A549 (cell line): ENCODE measurements around the gene GTPBP1. TPM values are rescaled to one million over a fixed set of nuclear protein-coding genes. Genes with fewer than 3 reads are reported as not detected.

Experiments
- ATAC-seq, 2 experiments: fragments of 200-7000 bp in 1 of 2; fragments of >200 bp in 1 of 2; cut with Nextera tagmentation in 1 of 2; cut with Tn5 transposase in 1 of 2; 3 replicates each; pipeline versions ENCODE4 v1.8.0 to v1.9.1; 2018 to 2020; ENCODE audit warnings: mild to moderate bottlenecking in 1 of 2, moderate library complexity in 1 of 2
- CTCF ChIA-PET: fragments of 300-600 bp; sonication (Branson Sonifier 250); formaldehyde crosslinking; extraction: SDS; loops from one replicate; lab custom pipeline; 2021; ENCODE audit warnings: antibody characterized with exemption, inconsistent platforms; lab: Yijun Ruan, JAX
- POLR2A ChIA-PET: fragments of 350-600 bp; formaldehyde crosslinking; extraction: SDS; loops from one replicate; lab custom pipeline; 2021; ENCODE audit warnings: antibody characterized with exemption, inconsistent platforms; lab: Yijun Ruan, JAX
- DNase-seq, 2 experiments: peaks; one replicate each; pipeline versions ENCODE4 v3.0.0 to v3.0.0-alpha.2; 2011 to 2016; ENCODE audit warnings: low read depth in 1 of 2, low spot score in 1 of 2
- FAIRE-seq: peaks from 2 replicates; lab custom pipeline; 2011; peaks lifted over from hg19 to GRCh38; lab: Jason Lieb, UNC
- H3K27ac ChIP-seq, 2 experiments: fragments of >200 bp; sonication (Bioruptor Twin); formaldehyde crosslinking; 3 replicates each; pipeline ENCODE4 v1.5.1; 2016 to 2017
- H3K4me1 ChIP-seq: fragments of >200 bp; sonication (Bioruptor Twin); formaldehyde crosslinking; 3 replicates; pipeline ENCODE4 v1.6.1; 2016
- H3K4me2 ChIP-seq: fragments of >200 bp; sonication (Bioruptor Twin); formaldehyde crosslinking; 3 replicates; pipeline ENCODE4 v1.6.1; 2016
- H3K4me3 ChIP-seq: fragments of >200 bp; sonication (Bioruptor Twin); formaldehyde crosslinking; 3 replicates; pipeline ENCODE4 v1.5.1; 2016
- H3K9me3 ChIP-seq: fragments of >200 bp; sonication (Bioruptor Twin); formaldehyde crosslinking; 3 replicates; pipeline ENCODE4 v1.6.1; 2016
- CBX2 ChIP-seq: fragments of 200-600 bp; sonication (generic); IDR thresholded peaks from 2 replicates; pipeline ENCODE4 v1.6.1; 2016; ENCODE audit warnings: low read depth, mild to moderate bottlenecking, borderline replicate concordance
- CTCF ChIP-seq: fragments of >200 bp; sonication (Bioruptor Twin); formaldehyde crosslinking; IDR thresholded peaks from 3 replicates; pipeline ENCODE4 v1.5.1; 2016
- EHF ChIP-seq: fragments of 250-450 bp; sonication (Bioruptor Pico); IDR thresholded peaks from 2 replicates; pipeline ENCODE4 v1.5.0; 2020; ENCODE audit warnings: mild to moderate bottlenecking
- ELK1 ChIP-seq: fragments of 150-350 bp; IDR thresholded peaks from 2 replicates; pipeline ENCODE4 v1.6.1; 2014; ENCODE audit warnings: low read depth, mild to moderate bottlenecking, low read length
- HDAC2 ChIP-seq: fragments of 200-600 bp; sonication (generic); IDR thresholded peaks from 2 replicates; pipeline ENCODE4 v1.6.1; 2016
- HES2 ChIP-seq: fragments of >200 bp; sonication (Bioruptor Twin); formaldehyde crosslinking; IDR thresholded peaks from 2 replicates; pipeline ENCODE4 v1.6.1; 2016
- KDM1A ChIP-seq: fragments of 200-600 bp; sonication (generic); IDR thresholded peaks from 2 replicates; pipeline ENCODE4 v1.6.1; 2016; ENCODE audit warnings: low read depth, mild to moderate bottlenecking
- KDM5A ChIP-seq: fragments of 200-600 bp; sonication (generic); IDR thresholded peaks from 2 replicates; pipeline ENCODE4 v1.6.1; 2016; ENCODE audit warnings: antibody characterized with exemption, mild to moderate bottlenecking
- MAX ChIP-seq: IDR thresholded peaks from 2 replicates; pipeline ENCODE4 v1.6.1; 2012
- PHF8 ChIP-seq: fragments of 200-600 bp; sonication (generic); IDR thresholded peaks from 2 replicates; pipeline ENCODE4 v1.6.1; 2016; ENCODE audit warnings: low read depth, mild to moderate bottlenecking, antibody characterized with exemption, moderate library complexity, borderline replicate concordance
- REST ChIP-seq: fragments of 200-600 bp; sonication (generic); IDR thresholded peaks from 2 replicates; pipeline ENCODE4 v1.6.1; 2016; ENCODE audit warnings: antibody characterized with exemption, mild to moderate bottlenecking, moderate library complexity
- RFX5 ChIP-seq: fragments of 450-650 bp; IDR thresholded peaks from 2 replicates; pipeline ENCODE4 v1.7.1; 2014; ENCODE audit warnings: antibody characterized with exemption, mild to moderate bottlenecking, moderate library complexity
- SMC3 ChIP-seq: fragments of >200 bp; sonication (Bioruptor Twin); formaldehyde crosslinking; IDR thresholded peaks from 3 replicates; pipeline ENCODE4 v1.6.1; 2018; ENCODE audit warnings: inconsistent platforms
- USF2 ChIP-seq: fragments of 450-650 bp; IDR thresholded peaks from 2 replicates; pipeline ENCODE4 v1.6.1; 2014; ENCODE audit warnings: antibody characterized with exemption
- WGBS: methylation state at CpG from one replicate; pipeline ENCODE4 v1.1.6; 2017; ENCODE audit errors: missing lambda C conversion rate; 5-methylcytosine and 5-hydroxymethylcytosine counted together
- polyA plus RNA-seq, 4 experiments: library from polyadenylated mRNA; depleted of rRNA in 3 of 4; stranded (reverse); fragments of >200 nt; fragmentation: RNase III in 1 of 4; extraction: RNeasy Plus Mini Kit Qiagen cat#74134 plus additional on column Dnase treatment in 1 of 4; gene quantifications; 2 replicates in 3 of 4; 3 replicates in 1 of 4; pipeline ENCODE4 v1.2.3, GENCODE V29; 2011 to 2017

Gene GTPBP1
- polyA plus RNA-seq, 2 of the 4 experiments (the other 2 are of a cell fraction) = 9.0 to 15.1 TPM

GRCh38 chr22:38734421-38735100, 28.8 kb downstream of the GTPBP1 start:
- FAIRE-seq = no peak
- no peak overlapping the region for H3K4me3 ChIP-seq
- no peak for ATAC-seq
- POLR2A ChIA-PET = no interaction called here
- DNase-seq = no peak
- TF ChIP-seq HES2 (no peak), KDM1A (no peak), MAX (no peak), REST (no peak)
- TF ChIP-seq, all 56 proteins: peak for 0
- Histone ChIP-seq H3K27ac (no peak overlapping the region), H3K4me2 (no peak overlapping the region), H3K9me3 (no peaks in the 10 kb centered on the region), H3K4me1 (no peaks in the 10 kb centered on the region)
- WGBS = 83% methylated on average over 12 of the region's 13 CpGs
- CTCF ChIA-PET = interaction anchor here (0.9 to 7.4 kb wide), 11 partner anchors 9 to 269 kb away, joined by 3 to 69 read pairs (median 5); no protein-coding TSS in a partner anchor

- H3K9me3 ChIP-seq = no peaks in the 10 kb centered on the region
- no peak overlapping the region for H3K27ac ChIP-seq
- FAIRE-seq = no peak
- H3K4me2 ChIP-seq = no peak overlapping the region
- 95% methylated on average over 6 of the region's 7 CpGs for WGBS
- no peak for DNase-seq
- CTCF ChIA-PET = interaction anchor here (0.9 to 7.4 kb wide), 8 partner anchors 8 to 779 kb away, joined by 3 to 69 read pairs (median 4); no protein-coding TSS in a partner anchor
- no peak overlapping the region for H3K4me3 ChIP-seq
- no peaks in the 10 kb centered on the region for H3K4me1 ChIP-seq
- POLR2A ChIA-PET = no interaction called here
- no peak for TF ChIP-seq ELK1
- no peak for TF ChIP-seq MAX
- TF ChIP-seq PHF8 = no peak
- TF ChIP-seq EHF (CRISPR knock-in tag) = no peak
- no peak for TF ChIP-seq CBX2
- TF ChIP-seq USF2 = no peak
- TF ChIP-seq CTCF = no peak
- TF ChIP-seq SMC3 = no peak
- no peak for TF ChIP-seq RFX5
- no peak for TF ChIP-seq KDM5A
- no peak for TF ChIP-seq HDAC2
- no peak for TF ChIP-seq REST
- ATAC-seq = no peak
Measured at GRCh38 chr22:38735126-38735464, 29.4 kb downstream of the GTPBP1 start.
